T-helper 1 cell (primary cell): ENCODE results near the gene DTL.

ENCODE experiments used
- DNase-seq, 5 donors: peaks; one replicate each; pipeline ENCODE4 v3.0.0-alpha.2; 2012 to 2020

DTL gene

GRCh38 chr1:212133319-212133718 lies 97.8 kb downstream of the DTL start:
- no peak for DNase-seq

GRCh38 chr1:212135166-212135565 lies 99.6 kb downstream of the DTL start:
- DNase-seq, result no peak

- DNase-seq, result no peak
These were observed 102.3 kb downstream of the DTL start for GRCh38 chr1:212137854-212138253.

GRCh38 chr1:212138457-212138856 lies 102.9 kb downstream of the DTL start:
- DNase-seq, result no peak

- no peak for DNase-seq
These were observed 104.1 kb downstream of the DTL start for GRCh38 chr1:212139526-212140135.

GRCh38 chr1:212141404-212141803 lies 105.9 kb downstream of the DTL start:
- no peak for DNase-seq

GRCh38 chr1:212142883-212143530 lies 107.5 kb downstream of the DTL start:
- no peak for DNase-seq

- DNase-seq, result no peak
These were observed 112.1 kb downstream of the DTL start for GRCh38 chr1:212147581-212148033.

GRCh38 chr1:212149566-212149965 lies 114.0 kb downstream of the DTL start:
- DNase-seq, result no peak

- DNase-seq, result no peak
These were observed 116.8 kb downstream of the DTL start for GRCh38 chr1:212152308-212152693.

GRCh38 chr1:212152869-212153268 lies 117.3 kb downstream of the DTL start:
- DNase-seq, result no peak

GRCh38 chr1:212153635-212154034 lies 118.1 kb downstream of the DTL start:
- DNase-seq, result no peak
